ENCODE data around the gene CCDC141. TPM values are rescaled to one million over a fixed set of nuclear protein-coding genes. Genes with fewer than 3 reads are reported as not detected.

Gene CCDC141
- total RNA-seq, 1 donor from 2014 or later: 4.0 TPM

- peaks cover 3% of the 10 kb centered on the region for H3K36me3 Mint-ChIP-seq
- peaks cover 14% of the 10 kb centered on the region for H3K27me3 Mint-ChIP-seq
- no peak for DNase-seq (ENCODE audit: extremely low spot score, unreplicated experiment)
- H3K4me3 Mint-ChIP-seq: no peak overlapping the region
- peaks cover 14% of the 10 kb centered on the region for H3K9me3 Mint-ChIP-seq
- no peak for TF ChIP-seq CTCF (conservative IDR thresholded peaks at IDR 0.05)
- peaks cover 7% of the 10 kb centered on the region for H3K4me1 Mint-ChIP-seq (ENCODE audit: unreplicated experiment)
- H3K27ac Mint-ChIP-seq: no peak overlapping the region
These were observed 206.2 kb downstream of the CCDC141 start for GRCh38 chr2:178843697-178844096.

GRCh38 chr2:178836807-178837206 is 213.1 kb downstream of the CCDC141 start:
- no peak for DNase-seq (ENCODE audit: extremely low spot score, unreplicated experiment)
- TF ChIP-seq CTCF (conservative IDR thresholded peaks at IDR 0.05): no peak
- peaks cover 3% of the 10 kb centered on the region for H3K36me3 Mint-ChIP-seq
- H3K9me3 Mint-ChIP-seq: peaks cover 5% of the 10 kb centered on the region
- peaks cover 13% of the 10 kb centered on the region for H3K27me3 Mint-ChIP-seq
- H3K4me1 Mint-ChIP-seq (ENCODE audit: unreplicated experiment): peaks cover 5% of the 10 kb centered on the region
- H3K27ac Mint-ChIP-seq: no peak overlapping the region
- no peak overlapping the region for H3K4me3 Mint-ChIP-seq

GRCh38 chr2:178834086-178834485 is 215.9 kb downstream of the CCDC141 start:
- no peaks in the 10 kb centered on the region for H3K36me3 Mint-ChIP-seq
- H3K4me3 Mint-ChIP-seq: no peak overlapping the region
- DNase-seq (ENCODE audit: extremely low spot score, unreplicated experiment): no peak
- H3K27me3 Mint-ChIP-seq: peaks cover 8% of the 10 kb centered on the region
- no peak for TF ChIP-seq CTCF (conservative IDR thresholded peaks at IDR 0.05)
- no peak overlapping the region for H3K27ac Mint-ChIP-seq
- H3K9me3 Mint-ChIP-seq: no peaks in the 10 kb centered on the region
- H3K4me1 Mint-ChIP-seq (ENCODE audit: unreplicated experiment): peaks cover 8% of the 10 kb centered on the region

- Mint-ChIP-seq H3K4me1 (ENCODE audit: unreplicated experiment) (peaks cover 9% of the 10 kb centered on the region), H3K27ac (no peak overlapping the region), H3K27me3 (peaks cover 6% of the 10 kb centered on the region), H3K36me3 (no peaks in the 10 kb centered on the region), H3K4me3 (no peak overlapping the region), H3K9me3 (no peaks in the 10 kb centered on the region)
- DNase-seq (ENCODE audit: extremely low spot score, unreplicated experiment): no peak
- no peak for TF ChIP-seq CTCF (conservative IDR thresholded peaks at IDR 0.05)
These were observed 216.6 kb downstream of the CCDC141 start for GRCh38 chr2:178833382-178833781.

- no peak for DNase-seq (ENCODE audit: extremely low spot score, unreplicated experiment)
- no peak overlapping the region for H3K4me3 Mint-ChIP-seq
- no peaks in the 10 kb centered on the region for H3K36me3 Mint-ChIP-seq
- H3K9me3 Mint-ChIP-seq: no peaks in the 10 kb centered on the region
- no peak overlapping the region for H3K27ac Mint-ChIP-seq
- TF ChIP-seq CTCF (conservative IDR thresholded peaks at IDR 0.05): no peak
- peaks cover 3% of the 10 kb centered on the region for H3K27me3 Mint-ChIP-seq
- H3K4me1 Mint-ChIP-seq (ENCODE audit: unreplicated experiment): peaks cover 4% of the 10 kb centered on the region
These were observed 219.5 kb downstream of the CCDC141 start for GRCh38 chr2:178830451-178830850.

- Mint-ChIP-seq H3K9me3 (no peaks in the 10 kb centered on the region), H3K27ac (no peak overlapping the region), H3K36me3 (no peaks in the 10 kb centered on the region), H3K4me3 (no peak overlapping the region), H3K4me1 (ENCODE audit: unreplicated experiment) (peaks cover 4% of the 10 kb centered on the region), H3K27me3 (peaks cover 3% of the 10 kb centered on the region)
- TF ChIP-seq CTCF (conservative IDR thresholded peaks at IDR 0.05): no peak
- no peak for DNase-seq (ENCODE audit: extremely low spot score, unreplicated experiment)
These were observed 220.0 kb downstream of the CCDC141 start for GRCh38 chr2:178829981-178830380.

Measured in type B pancreatic cell (in vitro differentiated cells).